Activated CD4-positive, alpha-beta T cell treated with anti-CD3 and anti-CD28 coated beads for 24 hours (primary cell): ENCODE results near the gene TALDO1.

Experiments used
- DNase-seq, 2 donors: peaks; one replicate each; pipeline ENCODE4 v3.0.0-alpha.2; 2020; ENCODE audit warnings: low read depth in 2 of 2

Gene TALDO1

DNA sequence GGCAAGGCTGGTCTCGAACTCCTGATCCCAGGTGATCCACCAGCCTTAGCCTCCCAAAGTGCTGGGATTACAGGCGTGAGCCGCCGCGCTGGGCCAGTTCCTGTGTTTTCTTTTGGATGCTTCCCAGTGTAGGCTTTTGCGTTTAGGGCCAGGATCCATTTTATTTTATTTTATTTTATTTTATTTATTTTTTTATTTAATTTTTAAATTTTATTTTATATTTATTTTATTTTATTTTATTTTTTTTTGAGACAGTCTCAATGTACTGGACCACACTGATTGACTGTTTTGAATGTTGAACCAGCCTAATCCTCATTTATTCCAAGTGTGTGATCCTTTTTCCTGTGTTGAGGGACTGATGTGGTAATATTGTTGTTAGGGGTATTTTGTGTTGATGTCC, 32.8 kb upstream of the TALDO1 start:
- no peak for DNase-seq

DNA sequence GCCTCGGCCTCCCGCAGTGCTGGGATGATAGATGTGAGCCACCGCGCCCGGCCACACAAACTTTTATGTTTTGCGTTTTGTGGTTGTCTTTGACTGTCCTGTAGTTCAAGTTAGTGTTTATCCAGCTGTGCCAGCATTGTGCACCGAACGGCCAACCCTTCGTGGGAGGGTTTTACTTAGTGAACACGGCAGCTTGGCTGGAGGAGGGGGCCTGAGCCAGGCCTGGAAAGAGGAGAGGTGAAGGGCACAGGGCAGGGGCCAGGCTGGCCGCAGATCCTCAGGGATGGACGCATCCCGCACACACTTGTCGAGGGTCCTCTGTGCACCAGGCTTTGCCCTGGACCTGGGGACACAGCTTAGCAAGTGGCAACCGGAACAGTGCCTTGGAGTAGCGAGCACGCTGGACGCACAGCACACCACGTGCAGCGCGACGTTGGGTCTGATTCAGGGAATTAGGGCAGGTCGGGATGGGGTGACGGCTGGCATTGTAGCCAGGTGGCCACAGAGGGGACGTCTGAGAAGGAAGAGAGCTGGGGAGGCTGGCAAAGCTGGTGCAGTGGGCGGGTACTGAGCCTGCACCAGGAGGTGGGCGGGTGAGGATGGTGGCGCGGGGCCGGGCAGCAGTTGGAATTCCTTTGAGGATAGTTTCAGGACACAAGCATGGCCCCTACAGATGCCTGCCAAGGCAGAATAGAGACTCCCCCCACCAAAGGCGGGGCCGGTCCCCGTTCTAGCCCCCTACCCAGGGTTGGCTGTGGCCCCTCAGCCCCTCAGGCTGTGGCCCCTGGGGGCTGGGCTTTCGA, 27.8 kb upstream of the TALDO1 start:
- no peak for DNase-seq

DNA sequence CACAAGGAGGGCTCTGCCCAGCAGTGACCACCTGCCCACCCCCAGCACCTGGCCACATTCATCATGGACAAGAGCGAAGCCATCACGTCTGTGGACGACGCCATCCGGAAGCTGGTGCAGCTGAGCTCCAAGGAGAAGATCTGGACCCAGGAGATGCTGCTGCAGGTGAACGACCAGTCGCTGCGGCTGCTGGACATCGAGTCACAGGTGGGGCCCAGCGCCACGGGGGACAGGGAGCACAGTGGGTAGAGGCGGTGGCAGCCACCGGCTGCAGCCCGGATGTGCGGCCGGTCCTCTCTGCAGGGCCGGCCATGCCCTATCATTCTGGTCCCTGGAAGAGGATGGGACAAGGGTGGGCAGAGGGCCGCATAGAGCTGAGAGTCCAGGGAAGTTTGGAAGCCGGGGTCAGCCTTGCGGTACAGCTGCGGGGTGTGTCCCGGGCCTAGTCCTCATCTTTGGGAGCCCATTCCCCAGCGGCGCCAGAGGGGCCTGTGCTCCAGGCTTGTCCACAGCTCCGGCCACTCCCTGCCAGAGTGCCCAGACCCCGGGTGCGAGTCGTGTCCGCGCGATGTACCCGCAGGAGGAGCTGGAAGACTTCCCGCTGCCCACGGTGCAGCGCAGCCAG, 27.1 kb upstream of the TALDO1 start:
- DNase-seq, result no peak

DNA sequence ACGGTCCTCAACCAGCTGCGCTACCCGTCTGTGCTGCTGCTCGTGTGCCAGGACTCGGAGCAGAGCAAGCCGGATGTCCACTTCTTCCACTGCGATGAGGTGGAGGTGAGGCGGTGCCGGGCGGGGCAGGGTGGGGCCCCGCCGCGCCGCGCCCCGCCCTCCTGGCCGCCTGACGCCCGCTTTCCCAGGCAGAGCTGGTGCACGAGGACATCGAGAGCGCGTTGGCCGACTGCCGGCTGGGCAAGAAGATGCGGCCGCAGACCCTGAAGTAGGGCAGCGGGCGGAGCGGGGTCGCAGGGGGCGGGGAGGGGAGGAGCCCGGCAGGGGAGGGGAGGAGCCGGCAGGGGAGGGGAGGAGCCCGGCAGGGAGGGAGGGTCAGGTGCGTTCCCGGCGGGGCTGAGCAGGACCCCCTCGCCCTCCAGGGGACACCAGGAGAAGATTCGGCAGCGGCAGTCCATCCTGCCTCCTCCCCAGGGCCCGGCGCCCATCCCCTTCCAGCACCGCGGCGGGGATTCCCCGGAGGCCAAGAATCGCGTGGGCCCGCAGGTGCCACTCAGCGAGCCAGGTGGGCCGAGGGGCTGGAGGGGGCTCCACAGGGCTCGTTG, 26.5 kb upstream of the TALDO1 start:
- peak in 1 of 2 donors; percentile 39 for DNase-seq

DNA sequence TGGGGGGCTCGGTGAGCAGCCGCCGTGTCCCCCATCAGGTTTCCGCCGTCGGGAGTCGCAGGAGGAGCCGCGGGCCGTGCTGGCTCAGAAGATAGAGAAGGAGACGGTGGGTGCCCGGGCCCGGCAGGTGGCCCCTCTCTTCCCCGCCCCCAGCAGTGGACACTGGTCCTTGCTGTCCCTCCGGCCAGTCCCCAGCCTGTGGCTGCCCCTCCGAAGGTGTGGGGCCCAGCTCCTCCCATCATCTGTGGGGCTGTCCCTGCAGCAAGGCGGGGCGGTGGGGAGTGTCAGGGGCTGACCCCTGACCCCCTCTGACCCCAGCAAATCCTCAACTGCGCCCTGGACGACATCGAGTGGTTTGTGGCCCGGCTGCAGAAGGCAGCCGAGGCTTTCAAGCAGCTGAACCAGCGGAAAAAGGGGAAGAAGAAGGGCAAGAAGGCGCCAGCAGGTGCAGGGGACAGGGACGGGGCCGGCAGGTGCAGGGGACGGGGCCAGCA, 26.0 kb upstream of the TALDO1 start:
- DNase-seq, result no peak

DNA sequence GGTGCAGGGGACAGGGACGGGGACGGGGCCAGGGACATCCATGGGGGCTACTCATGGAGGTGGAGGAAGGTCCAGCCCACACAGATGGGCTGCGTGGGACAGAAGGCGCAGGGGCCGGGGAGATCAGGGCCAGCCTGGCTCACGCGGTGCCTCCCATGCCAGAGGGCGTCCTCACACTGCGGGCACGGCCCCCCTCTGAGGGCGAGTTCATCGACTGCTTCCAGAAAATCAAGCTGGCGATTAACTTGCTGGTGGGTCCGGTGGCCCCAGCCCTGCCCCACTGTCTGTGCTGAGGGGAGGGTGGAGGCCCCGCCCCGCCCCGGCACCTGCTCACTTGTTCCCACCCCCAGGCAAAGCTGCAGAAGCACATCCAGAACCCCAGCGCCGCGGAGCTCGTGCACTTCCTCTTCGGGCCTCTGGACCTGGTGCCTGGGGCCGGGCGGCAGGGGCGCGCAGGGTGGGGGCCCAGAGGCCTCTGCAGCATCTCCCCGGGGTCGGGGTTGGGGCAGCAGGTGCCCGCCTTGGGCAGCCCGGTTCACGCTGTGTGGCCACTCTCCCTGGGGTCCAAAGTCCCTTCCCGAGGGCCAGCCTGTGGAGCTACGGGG, 25.4 kb upstream of the TALDO1 start:
- peak in 1 of 2 donors; percentile 33 for DNase-seq

DNA sequence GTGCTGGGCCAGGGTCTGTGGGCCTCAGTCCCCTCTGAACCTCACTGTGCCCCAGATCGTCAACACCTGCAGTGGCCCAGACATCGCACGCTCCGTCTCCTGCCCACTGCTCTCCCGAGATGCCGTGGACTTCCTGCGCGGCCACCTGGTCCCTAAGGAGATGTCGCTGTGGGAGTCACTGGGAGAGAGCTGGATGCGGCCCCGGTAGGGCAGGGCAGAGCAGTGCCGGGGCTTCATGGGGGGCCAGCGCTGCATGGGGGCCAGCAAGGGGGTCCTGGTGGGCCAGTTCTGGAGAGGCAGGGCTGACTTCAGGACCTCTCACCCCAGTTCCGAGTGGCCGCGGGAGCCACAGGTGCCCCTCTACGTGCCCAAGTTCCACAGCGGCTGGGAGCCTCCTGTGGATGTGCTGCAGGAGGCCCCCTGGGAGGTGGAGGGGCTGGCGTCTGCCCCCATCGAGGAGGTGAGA, 24.9 kb upstream of the TALDO1 start:
- no peak for DNase-seq

DNA sequence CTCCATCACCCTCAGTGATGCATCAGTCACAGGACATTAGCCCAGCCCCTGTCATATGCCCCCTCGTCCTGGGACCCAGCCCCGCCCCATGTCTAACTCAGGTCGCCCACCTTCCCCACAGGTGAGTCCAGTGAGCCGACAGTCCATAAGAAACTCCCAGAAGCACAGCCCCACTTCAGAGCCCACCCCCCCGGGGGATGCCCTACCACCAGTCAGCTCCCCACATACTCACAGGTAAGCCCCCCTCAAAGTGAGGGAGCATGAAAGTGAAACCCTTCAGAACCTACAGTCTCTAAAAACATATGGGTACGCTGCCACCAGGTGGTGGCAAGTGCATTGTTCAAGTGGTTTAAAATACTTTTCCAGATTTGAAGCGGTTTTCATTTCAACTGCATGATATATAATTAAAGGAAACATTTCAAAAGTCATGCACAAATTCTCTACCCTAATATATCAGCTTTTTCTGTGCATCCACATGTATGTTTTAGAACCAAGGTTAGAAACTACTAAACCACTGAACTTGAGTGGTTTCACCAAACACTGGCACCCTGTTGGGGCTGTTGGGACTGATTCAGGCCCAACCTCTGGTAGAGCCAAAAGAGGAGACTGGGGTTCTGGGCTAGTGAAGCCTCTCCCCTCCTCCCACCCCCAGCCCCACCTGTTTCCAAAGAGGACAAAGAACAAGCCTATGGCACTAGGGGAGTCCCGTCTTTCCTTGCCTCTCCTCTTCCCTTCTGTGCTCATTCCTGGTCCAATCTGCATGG, 24.0 kb upstream of the TALDO1 start:
- no peak for DNase-seq

DNA sequence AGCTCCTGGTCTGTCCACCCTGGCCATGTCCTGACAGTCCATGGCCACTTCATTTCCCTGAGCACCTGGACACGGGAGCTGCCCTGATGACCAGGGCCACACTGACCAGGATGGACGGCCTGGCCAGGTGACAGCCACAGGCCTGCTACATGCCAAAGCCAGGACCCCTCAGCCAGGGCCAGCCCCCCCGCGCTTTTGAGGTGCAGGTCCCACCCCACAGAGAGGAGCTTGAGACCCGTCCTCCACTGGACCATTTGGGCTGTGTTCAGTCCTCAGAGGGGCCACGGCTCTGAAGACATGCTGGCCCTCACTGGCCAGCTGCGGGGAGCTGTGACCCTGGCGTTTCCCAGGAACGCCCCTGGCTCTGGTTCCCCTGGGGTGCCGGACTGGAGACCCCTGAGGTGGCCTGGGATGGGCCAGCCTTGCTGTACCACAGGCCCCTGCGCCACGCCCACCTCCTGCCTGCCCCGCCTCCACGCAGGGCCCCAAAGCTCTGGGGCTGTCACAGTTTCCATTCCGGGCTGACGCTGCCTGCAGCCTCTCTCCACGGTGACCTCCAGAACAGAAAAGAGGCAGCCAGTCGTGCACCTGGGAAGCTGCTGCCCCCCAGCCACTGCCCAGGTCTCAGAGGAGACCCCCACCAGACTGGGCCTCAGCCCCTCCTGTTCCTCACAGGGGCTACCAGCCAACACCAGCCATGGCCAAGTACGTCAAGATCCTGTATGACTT, 23.1 kb upstream of the TALDO1 start:
- no peak for DNase-seq

DNA sequence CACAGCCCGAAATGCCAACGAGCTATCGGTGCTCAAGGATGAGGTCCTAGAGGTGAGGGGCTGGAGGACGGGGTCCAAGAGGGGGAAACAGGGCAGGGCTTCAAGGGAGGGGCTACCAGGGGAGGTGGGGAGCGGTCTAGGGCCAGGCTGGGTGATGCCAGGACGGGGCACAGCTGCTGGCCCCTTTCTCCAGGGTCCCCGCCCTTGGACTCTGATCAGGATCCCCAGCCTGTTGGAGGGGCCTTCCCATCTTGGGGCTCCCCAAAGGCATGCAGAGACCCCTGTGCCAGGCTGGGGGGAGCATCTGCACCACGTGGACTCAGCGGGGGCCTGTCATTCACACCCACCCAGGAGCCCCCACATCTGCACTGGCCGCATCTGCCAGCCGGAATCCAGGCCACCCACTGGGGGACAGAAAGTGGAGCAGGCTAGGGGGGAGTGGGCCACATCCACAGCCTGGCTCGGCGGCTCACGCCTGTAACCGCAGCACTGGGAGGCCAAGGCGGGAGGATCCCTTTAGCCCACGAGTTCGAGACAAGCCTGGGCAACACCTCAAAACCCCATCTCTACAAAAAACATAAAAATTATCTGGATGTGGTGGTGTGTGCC, 22.4 kb upstream of the TALDO1 start:
- DNase-seq, result no peak

DNA sequence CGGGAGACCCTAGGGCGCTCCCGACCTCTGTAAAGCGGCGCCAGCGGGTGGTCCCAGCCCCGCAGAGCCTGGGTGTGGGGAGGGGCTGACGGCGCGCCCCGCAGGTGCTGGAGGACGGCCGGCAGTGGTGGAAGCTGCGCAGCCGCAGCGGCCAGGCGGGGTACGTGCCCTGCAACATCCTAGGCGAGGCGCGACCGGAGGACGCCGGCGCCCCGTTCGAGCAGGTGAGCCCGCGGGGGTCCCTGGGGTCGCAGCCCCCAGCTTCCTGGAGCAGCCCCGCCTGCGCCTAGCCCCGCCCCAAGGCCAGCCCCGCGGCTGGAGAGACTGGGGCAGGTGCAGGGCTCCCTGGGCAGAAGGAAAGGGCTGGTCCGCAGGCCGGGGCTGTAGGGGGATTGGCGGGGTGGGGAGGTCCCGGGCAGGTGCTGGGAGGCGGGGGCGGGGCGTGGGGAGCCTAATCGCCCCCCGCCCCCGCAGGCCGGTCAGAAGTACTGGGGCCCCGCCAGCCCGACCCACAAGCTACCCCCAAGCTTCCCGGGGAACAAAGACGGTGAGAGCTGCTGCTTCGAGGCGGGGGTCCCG, 21.6 kb upstream of the TALDO1 start:
- no peak for DNase-seq

DNA sequence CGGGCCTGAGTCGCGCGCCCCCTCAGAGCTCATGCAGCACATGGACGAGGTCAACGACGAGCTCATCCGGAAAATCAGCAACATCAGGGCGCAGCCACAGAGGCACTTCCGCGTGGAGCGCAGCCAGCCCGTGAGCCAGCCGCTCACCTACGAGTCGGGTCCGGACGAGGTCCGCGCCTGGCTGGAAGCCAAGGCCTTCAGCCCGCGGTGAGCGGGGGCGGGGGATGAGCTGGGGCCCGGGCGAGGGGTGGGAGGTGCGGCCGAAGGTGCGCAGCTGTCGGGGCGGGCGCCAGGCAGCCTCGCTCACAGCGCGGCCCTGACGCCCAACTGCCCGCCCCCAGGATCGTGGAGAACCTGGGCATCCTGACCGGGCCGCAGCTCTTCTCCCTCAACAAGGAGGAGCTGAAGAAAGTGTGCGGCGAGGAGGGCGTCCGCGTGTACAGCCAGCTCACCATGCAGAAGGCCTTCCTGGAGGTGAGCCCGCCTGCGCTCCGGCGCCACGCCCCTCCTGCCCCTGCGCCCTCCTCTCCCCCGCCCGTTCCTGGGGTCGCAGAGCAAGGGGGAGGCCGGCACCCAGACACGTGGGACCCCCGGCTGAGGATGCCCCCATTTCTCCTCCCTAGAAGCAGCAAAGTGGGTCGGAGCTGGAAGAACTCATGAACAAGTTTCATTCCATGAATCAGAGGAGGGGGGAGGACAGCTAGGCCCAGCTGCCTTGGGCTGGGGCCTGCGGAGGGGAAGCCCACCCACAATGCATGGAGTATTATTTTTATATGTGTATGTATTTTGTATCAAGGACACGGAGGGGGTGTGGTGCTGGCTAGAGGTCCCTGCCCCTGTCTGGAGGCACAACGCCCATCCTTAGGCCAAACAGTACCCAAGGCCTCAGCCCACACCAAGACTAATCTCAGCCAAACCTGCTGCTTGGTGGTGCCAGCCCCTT, 20.7 kb upstream of the TALDO1 start:
- DNase-seq, result no peak

DNA sequence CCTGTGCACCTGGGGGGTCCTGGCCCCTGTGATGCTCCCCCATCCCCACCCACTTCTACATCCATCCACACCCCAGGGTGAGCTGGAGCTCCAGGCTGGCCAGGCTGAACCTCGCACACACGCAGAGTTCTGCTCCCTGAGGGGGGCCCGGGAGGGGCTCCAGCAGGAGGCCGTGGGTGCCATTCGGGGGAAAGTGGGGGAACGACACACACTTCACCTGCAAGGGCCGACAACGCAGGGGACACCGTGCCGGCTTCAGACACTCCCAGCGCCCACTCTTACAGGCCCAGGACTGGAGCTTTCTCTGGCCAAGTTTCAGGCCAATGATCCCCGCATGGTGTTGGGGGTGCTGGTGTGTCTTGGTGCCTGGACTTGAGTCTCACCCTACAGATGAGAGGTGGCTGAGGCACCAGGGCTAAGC, 20.0 kb upstream of the TALDO1 start:
- DNase-seq, result no peak

DNA sequence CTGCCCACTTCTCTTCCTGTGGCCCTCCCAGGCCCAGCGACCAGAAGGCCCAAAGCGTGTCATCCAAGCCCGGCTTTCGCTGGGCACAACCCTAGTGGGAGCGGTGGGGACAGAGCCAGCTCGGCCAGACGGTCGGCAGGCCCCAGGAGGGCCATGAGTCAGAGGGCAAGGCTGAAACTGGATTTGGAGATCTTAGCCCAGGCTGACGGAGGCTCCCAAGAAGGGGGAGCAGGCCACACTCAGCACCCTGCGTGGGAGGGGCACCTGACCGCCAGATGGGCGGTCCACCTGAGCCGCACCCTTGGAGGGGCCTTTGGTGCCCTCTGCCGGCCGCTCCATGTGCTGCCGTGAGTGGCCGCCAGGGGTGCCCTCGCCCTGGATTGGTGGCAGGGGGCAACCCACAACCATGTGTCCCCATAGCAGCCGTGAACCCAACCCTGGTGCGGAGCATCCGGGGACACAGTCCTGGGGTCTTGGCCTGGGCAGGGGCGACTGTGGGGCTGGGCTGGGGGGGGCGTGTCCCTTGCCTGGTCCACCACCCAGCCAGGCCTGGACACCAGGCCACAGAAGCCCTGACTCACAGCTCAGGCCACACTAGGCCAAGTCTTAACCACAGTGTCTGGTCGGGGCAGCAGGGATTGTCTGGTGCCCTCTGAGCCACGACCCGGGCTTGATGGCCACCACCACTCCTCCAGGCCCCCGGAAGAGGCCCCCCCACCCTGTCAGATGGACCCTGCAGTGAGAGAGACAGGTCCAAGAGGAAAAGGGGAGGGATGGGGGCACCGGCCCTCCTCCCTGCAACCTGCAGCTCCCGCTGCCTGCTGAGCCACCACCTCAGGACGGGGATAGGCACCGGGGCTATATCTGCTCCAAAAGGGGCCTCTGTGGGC, 19.2 kb upstream of the TALDO1 start:
- DNase-seq, result peak; percentile 58 to 82

DNA sequence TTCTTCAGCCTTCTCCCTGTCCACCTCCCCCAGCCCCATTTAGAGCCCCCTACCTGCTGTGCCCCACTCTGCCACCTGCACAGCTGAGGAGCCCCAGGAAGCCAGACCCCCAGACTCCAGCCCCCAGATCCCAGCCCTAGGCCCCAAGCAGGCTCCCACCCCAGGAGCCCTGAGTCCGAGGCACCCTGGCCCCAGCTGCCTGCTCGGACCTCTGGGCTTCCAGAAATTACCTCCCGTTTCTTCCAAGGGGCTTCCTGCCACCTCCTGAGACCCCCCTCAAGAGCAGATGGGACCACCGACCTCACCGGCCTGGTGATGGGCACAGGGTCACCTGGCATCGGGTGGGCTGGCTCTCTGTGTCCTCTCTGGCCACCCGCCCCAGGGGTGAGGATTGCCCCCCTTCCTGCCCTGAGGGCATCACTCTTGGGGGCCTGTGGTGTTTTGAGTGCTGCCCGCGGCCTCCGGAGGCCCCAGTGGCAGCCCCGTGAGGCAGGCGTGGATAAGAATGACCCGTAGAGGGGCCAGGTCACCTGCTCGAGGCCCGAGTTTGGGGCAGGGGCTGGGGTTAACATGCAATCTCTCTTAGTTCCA, 18.3 kb upstream of the TALDO1 start:
- DNase-seq, result no peak

DNA sequence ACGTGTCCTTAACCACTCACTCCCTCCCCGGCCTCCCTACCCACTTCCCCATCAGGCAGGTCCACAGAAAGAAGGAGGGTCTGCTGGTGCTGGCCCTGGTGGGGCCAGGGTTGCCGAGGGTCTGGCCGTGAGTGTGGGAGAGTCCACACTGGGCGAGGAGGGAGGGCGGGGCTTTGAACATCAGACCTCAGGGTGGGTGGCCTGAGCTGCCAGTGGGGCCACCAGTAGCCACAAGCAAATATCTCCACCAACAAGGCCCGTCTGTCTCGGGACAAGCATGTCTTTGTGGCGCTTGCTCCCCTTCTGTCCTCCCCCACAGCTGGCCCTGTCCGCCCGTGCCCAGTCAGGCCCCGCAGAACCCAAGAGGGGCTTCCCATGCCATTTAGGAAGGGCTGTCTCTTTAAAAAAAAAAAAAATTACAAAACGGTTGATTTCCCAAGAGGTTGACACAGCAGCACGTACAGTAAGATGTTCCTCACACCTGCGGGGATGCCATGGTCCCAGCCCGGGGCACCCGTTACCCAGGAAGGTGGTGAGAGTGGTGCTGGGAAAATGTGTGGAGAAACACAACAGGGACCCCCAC, 17.7 kb upstream of the TALDO1 start:
- DNase-seq, result no peak

DNA sequence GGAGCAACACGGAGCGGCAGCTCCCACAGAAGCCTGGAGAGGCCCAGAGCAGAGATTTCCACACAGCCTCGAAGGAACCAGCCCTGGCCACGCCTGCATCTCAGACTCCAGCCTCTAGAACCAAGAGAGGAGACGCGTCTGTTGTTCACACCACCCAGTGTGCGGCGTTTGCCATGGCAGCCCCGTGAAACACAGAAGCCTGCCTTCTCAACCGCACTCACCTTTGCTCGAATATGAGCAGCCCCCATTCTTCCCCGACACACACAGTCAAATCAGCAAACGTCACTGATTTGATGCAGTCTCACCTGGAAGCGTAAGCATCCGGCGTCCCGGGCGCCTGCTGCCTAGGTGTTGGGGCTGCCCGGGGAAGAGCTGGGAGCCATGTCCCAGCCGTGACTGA, 14.2 kb upstream of the TALDO1 start:
- DNase-seq, result no peak
